SK-N-MC (cell line): ENCODE results near the gene ZNF304.

Experiments used
- EZH2 ChIP-seq: fragments of 200-600 bp; sonication (generic); IDR thresholded peaks from one replicate; pipeline ENCODE4 v1.6.1; 2017; ENCODE audit warnings: antibody characterized with exemption
- FOXP2 ChIP-seq: optimal IDR thresholded peaks from 2 replicates; pipeline ENCODE3; 2011; ENCODE audit warnings: mild to moderate bottlenecking, moderate library complexity; ENCODE audit not compliant: insufficient read depth; ENCODE audit errors: extremely low read length, control extremely low read depth
- POLR2AphosphoS5 ChIP-seq: IDR thresholded peaks from 2 replicates; pipeline ENCODE4 v1.6.1; 2012; ENCODE audit warnings: mild to moderate bottlenecking, low read depth, low read length, borderline replicate concordance

DNA sequence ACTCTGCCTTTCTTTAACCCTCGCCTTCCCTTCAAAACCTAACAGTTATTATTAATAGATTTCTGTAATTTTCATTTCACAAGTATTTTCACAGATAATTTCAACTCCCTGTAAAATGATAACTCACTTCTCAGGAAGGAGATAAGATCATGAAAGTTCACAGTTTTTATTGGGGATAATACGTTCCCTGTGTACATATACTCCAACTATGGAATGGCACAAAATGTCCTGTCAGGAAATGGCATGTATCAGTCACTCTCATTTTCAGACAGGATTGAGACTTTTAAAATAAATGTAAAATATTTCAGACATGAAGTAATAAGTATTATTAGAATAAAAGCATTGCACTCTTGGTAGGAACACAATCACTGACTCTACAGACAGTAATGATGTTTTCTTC, 11.3 kb downstream of the ZNF304 start:
- TF ChIP-seq EZH2 (no peak), POLR2AphosphoS5 (no peak), FOXP2 (no peak)
